ENCODE results near the gene OTUB2.

DNA sequence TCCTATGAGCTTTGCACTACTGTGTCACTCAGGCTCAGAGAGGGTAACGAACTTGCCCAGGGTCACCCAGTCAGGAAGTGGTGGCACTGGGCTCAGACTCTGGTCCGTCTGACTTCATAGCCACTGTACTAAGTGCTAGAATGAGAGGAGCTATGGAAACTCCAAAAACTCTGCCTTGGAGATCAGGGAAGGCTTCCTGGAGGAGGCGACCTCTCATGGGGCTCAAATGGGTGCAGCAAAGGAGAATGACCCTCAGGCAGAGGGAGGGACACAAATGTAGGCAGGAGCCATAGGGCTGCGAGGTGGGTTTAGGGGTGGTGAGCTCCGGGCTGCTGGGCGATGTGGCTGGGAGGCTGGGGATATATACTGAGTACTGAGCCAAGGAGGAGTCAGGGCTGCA lies 25.9 kb upstream of the OTUB2 start:
- no peak for TF ChIP-seq OSR1 (CRISPR knock-in tag; IDR thresholded peaks at IDR 0.05)
- no peak for TF ChIP-seq ZNF70 (CRISPR knock-in tag; IDR thresholded peaks at IDR 0.05)
- TF ChIP-seq SNAI2 (CRISPR knock-in tag; IDR thresholded peaks at IDR 0.05): no peak
- TF ChIP-seq RARB (CRISPR knock-in tag; IDR thresholded peaks at IDR 0.05): no peak
- no peak for TF ChIP-seq TCF4 (CRISPR knock-in tag; IDR thresholded peaks at IDR 0.05; ENCODE audit: borderline replicate concordance)
- TF ChIP-seq, protein P1, sequence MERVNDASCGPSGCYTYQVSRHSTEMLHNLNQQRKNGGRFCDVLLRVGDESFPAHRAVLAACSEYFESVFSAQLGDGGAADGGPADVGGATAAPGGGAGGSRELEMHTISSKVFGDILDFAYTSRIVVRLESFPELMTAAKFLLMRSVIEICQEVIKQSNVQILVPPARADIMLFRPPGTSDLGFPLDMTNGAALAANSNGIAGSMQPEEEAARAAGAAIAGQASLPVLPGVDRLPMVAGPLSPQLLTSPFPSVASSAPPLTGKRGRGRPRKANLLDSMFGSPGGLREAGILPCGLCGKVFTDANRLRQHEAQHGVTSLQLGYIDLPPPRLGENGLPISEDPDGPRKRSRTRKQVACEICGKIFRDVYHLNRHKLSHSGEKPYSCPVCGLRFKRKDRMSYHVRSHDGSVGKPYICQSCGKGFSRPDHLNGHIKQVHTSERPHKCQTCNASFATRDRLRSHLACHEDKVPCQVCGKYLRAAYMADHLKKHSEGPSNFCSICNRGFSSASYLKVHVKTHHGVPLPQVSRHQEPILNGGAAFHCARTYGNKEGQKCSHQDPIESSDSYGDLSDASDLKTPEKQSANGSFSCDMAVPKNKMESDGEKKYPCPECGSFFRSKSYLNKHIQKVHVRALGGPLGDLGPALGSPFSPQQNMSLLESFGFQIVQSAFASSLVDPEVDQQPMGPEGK (CRISPR knock-in tag; IDR thresholded peaks at IDR 0.05; ENCODE audit: borderline replicate concordance): no peak
- TF ChIP-seq, protein P2, sequence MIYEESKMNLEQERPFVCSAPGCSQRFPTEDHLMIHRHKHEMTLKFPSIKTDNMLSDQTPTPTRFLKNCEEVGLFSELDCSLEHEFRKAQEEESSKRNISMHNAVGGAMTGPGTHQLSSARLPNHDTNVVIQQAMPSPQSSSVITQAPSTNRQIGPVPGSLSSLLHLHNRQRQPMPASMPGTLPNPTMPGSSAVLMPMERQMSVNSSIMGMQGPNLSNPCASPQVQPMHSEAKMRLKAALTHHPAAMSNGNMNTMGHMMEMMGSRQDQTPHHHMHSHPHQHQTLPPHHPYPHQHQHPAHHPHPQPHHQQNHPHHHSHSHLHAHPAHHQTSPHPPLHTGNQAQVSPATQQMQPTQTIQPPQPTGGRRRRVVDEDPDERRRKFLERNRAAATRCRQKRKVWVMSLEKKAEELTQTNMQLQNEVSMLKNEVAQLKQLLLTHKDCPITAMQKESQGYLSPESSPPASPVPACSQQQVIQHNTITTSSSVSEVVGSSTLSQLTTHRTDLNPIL (CRISPR knock-in tag; IDR thresholded peaks at IDR 0.05; ENCODE audit: low read depth): no peak
- TF ChIP-seq ZNF565 (CRISPR knock-in tag; conservative IDR thresholded peaks at IDR 0.05; ENCODE audit: low read depth): no peak
- no peak for TF ChIP-seq ZC3H10 (CRISPR knock-in tag; IDR thresholded peaks at IDR 0.05)
